Activated CD4-positive, alpha-beta memory T cell treated with anti-CD3 and anti-CD28 coated beads for 36 hours (primary cell): ENCODE data around the gene PTGFRN. TPM values are rescaled to one million over a fixed set of nuclear protein-coding genes. Genes with fewer than 3 reads are reported as not detected.
"Not testable (repeated sequence)": the region's sequence is repeated elsewhere in the genome, so short reads cannot be mapped to it uniquely, and the experiment has no call there.

Source experiments
- CTCF ChIA-PET: fragments of 350-600 bp; sonication (Branson Sonifier 250); formaldehyde crosslinking; loops from one replicate; lab custom pipeline; 2021; ENCODE audit warnings: antibody characterized with exemption, inconsistent platforms; lab: Charles Lee
- POLR2A ChIA-PET: fragments of 350-600 bp; sonication (Branson Sonifier 250); formaldehyde crosslinking; loops from one replicate; lab custom pipeline; 2021; ENCODE audit warnings: antibody characterized with exemption; lab: Charles Lee
- DNase-seq: peaks from one replicate; pipeline ENCODE4 v3.0.0-alpha.2; 2020
- H3K27ac Mint-ChIP-seq: one replicate; pipeline ENCODE4 v1.8.0; 2021; ENCODE audit warnings: mixed read lengths
- H3K27me3 Mint-ChIP-seq: one replicate; pipeline ENCODE4 v1.8.0; 2021; ENCODE audit warnings: mixed read lengths
- H3K36me3 Mint-ChIP-seq: one replicate; pipeline ENCODE4 v1.8.0; 2021; ENCODE audit warnings: mixed read lengths
- H3K4me1 Mint-ChIP-seq: one replicate; pipeline ENCODE4 v1.8.0; 2021; ENCODE audit warnings: low read depth, mixed read lengths
- H3K4me3 Mint-ChIP-seq: one replicate; pipeline ENCODE4 v1.8.0; 2021; ENCODE audit warnings: mild to moderate bottlenecking, mixed read lengths
- H3K9me3 Mint-ChIP-seq: one replicate; pipeline ENCODE4 v1.8.0; 2021; ENCODE audit warnings: mixed read lengths
- intact Hi-C: fragments of 100-400 bp; cut with micrococcal nuclease; formaldehyde crosslinking; loops from one replicate; pipeline ENCODE4 v1.15.1; 2023
- total RNA-seq, 2 experiments: library from RNA; stranded (reverse); gene quantifications; one replicate each; pipeline ENCODE4 v1.2.3, GENCODE V29; 2021

Gene PTGFRN
- total RNA-seq, 2 experiments from 2014 or later = 13.5 to 14.2 TPM

DNA sequence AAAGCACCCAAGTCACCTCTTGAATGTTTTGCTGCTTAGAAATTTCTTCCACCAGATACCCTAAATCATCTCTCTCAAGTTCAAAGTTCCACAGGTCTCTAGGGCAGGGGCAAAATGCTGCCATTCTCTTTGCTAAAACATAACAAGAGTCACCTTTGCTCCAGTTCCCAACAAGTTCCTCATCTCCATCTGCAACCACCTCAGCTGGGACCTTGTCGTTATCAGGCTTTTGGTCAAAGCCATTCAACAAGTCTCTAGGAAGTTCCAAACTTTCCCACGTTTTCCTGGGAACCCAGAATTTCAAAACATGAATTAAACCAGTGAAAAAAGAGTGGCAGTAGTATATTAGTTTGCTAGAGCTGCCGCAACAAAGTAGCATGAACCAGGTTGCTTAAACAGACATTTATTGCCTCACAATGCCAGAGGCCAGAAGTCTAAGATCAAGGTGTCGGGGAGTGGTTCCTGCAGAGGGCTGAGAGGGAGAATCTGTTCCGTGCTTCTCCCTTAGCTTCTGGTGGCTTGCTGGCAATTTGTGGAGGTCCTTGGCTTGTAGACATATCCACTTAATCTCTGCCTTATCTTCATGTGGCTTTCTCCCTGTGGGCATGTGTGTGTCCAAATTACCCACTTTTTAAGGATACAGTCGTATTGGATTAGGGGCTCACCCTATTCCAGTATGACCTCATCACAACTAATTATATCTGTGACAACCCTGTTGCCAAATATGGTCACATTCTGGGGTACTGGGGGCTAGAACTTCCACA lies 30.2 kb downstream of the PTGFRN start:
- DNase-seq, H3K27me3 Mint-ChIP-seq, CTCF ChIA-PET, H3K27ac Mint-ChIP-seq, H3K36me3 Mint-ChIP-seq, POLR2A ChIA-PET, intact Hi-C loops, H3K4me3 Mint-ChIP-seq, H3K9me3 Mint-ChIP-seq: not testable (repeated sequence)
- H3K4me1 Mint-ChIP-seq = peaks cover 22% of the 10 kb centered on the region

DNA sequence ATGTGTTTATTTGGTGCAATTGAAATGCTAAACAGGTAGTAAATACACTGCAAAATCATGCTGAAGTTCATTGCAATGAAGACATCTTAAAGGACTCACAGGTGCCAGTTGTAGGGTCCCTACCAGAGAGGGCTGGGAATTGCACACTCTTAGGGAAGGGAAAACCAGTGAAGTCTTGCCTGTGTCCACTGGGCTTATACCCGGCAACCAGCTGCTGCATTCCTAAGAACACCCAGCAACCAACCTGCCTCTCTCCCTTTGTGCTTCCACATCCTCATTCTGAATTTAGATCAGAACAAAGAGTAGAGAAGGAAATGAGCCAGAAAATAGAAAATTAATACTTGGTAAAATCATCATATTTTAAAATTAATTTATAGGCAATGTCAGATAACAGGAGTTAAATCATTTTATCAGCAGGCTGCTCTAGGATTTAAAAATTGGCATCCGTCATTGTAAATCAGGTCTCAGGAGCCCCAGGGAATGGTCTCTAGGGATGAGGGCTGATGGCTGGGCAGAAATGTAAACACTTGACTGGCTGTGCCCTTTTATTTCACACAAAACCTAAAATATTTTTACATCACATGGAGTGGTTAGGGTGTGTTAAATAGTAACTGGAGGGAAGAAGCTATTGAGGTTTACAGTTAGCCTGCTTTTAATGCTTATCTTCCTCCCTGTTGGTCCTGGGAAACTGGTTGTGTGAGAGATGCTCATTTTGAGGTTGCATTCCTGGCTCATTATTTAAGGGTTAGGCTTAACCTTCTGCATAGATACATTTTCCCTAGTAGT lies 31.3 kb downstream of the PTGFRN start:
- intact Hi-C loops = no loop called here
- POLR2A ChIA-PET = no interaction called here

DNA sequence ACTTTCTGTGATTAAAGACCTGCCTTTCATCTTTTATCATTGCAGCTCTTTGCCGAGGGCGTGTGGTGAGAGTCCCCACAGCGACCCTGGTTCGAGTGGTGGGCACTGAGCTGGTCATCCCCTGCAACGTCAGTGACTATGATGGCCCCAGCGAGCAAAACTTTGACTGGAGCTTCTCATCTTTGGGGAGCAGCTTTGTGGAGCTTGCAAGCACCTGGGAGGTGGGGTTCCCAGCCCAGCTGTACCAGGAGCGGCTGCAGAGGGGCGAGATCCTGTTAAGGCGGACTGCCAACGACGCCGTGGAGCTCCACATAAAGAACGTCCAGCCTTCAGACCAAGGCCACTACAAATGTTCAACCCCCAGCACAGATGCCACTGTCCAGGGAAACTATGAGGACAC lies 32.0 kb downstream of the PTGFRN start:
- ChIA-PET CTCF (interaction anchor here (0.6 to 0.9 kb wide), 2 partner anchors 8 to 10 kb away, joined by 3 read pairs; no protein-coding TSS in a partner anchor), POLR2A (no interaction called here)
- Mint-ChIP-seq H3K36me3 (peaks cover 3% of the 10 kb centered on the region), H3K4me3 (no peak overlapping the region), H3K27ac (no peak overlapping the region), H3K27me3 (no peaks in the 10 kb centered on the region), H3K4me1 (peaks cover 22% of the 10 kb centered on the region), H3K9me3 (no peaks in the 10 kb centered on the region)
- no peak for DNase-seq
- intact Hi-C loops = no loop called here

More for the DNA sequence above, 31.3 kb downstream of the PTGFRN start:
- Mint-ChIP-seq H3K4me3 (no peak overlapping the region), H3K36me3 (peaks cover 3% of the 10 kb centered on the region), H3K27me3 (no peaks in the 10 kb centered on the region), H3K9me3 (no peaks in the 10 kb centered on the region), H3K4me1 (peaks cover 22% of the 10 kb centered on the region), H3K27ac (no peak overlapping the region)
- CTCF ChIA-PET = interaction anchor here (0.6 kb wide), 1 partner anchor 9 kb away, joined by 3 read pairs; no protein-coding TSS in a partner anchor
- DNase-seq = no peak

DNA sequence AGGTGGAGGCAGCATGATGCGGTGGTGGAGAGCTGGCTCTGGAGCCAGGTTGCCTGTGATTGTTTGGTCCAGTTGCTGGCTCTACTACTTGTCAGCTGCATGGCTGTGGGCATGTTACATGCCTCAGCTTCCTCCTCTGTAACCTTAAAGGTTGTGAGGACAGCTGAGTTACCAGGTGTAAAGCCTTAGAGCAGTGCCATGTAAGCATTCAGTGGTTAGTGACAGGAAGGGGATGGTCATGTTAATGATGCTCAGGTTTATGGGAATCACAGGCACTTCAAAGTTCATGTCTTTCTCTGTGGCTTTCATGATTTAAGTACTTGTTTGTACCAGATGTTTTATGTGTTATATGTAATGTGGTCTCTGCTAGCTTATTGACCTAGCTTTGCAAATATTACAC lies 32.6 kb downstream of the PTGFRN start:
- peaks cover 3% of the 10 kb centered on the region for H3K36me3 Mint-ChIP-seq
- ChIA-PET CTCF (interaction anchor here (0.9 to 1.5 kb wide), 2 partner anchors 7 to 11 kb away, joined by 3 to 6 read pairs; no protein-coding TSS in a partner anchor), POLR2A (no interaction called here)
- intact Hi-C loops = no loop called here
- H3K4me3 Mint-ChIP-seq = peak overlapping the region; percentile 3
- no peaks in the 10 kb centered on the region for H3K9me3 Mint-ChIP-seq
- H3K4me1 Mint-ChIP-seq = peaks cover 22% of the 10 kb centered on the region
- H3K27me3 Mint-ChIP-seq = no peaks in the 10 kb centered on the region
- H3K27ac Mint-ChIP-seq = no peak overlapping the region
- DNase-seq = peak; percentile 12

DNA sequence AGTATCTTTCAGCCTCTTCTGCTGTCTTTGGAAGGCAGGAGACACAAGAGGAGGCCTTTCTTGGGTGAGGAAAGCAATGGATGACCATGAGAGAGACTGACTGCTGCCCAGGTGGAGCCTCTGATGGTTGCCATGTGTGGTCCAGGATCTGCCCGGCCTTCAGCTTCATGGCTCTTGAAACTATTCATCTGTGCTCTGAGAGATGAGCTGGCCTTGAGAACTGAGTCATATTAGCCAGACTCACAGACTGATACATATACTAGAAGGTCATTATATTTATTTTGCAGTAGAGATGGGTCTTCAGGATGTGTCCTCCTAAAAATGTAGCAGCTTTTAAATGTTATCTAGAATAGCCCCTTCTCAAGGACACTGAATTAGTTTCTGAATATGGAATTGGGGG lies 33.7 kb downstream of the PTGFRN start:
- H3K4me3 Mint-ChIP-seq = no peak overlapping the region
- H3K27ac Mint-ChIP-seq = no peak overlapping the region
- no peaks in the 10 kb centered on the region for H3K9me3 Mint-ChIP-seq
- intact Hi-C loops = no loop called here
- H3K4me1 Mint-ChIP-seq = peaks cover 22% of the 10 kb centered on the region
- peak; percentile 25 for DNase-seq
- CTCF ChIA-PET = interaction anchor here (1.5 kb wide), 1 partner anchor 8 kb away, joined by 6 read pairs; no protein-coding TSS in a partner anchor
- peaks cover 3% of the 10 kb centered on the region for H3K36me3 Mint-ChIP-seq
- H3K27me3 Mint-ChIP-seq = no peaks in the 10 kb centered on the region
- POLR2A ChIA-PET = no interaction called here

DNA sequence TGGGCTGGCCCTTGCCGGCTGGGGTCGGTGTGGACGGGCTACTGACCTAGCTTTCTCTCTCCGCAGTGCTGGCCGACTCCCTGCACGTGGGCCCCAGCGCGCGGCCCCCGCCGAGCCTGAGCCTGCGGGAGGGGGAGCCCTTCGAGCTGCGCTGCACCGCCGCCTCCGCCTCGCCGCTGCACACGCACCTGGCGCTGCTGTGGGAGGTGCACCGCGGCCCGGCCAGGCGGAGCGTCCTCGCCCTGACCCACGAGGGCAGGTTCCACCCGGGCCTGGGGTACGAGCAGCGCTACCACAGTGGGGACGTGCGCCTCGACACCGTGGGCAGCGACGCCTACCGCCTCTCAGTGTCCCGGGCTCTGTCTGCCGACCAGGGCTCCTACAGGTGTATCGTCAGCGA lies 34.9 kb downstream of the PTGFRN start:
- H3K4me1 Mint-ChIP-seq = peaks cover 22% of the 10 kb centered on the region
- CTCF ChIA-PET = interaction anchor here (1.1 kb wide), 1 partner anchor 10 kb away, joined by 6 read pairs; no protein-coding TSS in a partner anchor

DNA sequence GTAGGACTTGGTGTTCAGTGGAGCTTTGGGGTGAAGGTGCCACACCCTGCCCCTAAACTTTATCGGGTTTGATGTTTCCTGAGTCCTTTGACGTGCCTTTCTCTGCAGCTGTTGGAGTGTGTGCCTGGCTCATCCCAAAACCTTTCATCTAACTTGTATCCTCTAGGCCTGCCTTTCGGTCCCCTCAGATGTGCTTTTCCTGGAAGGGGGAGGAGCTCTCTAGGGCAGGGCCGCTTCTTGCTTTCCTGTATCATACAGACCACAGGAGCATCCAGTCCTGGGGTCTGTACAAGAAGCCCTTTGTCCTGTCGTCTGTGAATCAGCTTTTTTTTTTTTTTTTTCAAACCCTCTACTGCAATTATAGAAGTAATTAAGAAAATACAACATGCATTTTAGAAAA lies 35.7 kb downstream of the PTGFRN start:
- intact Hi-C loops = no loop called here
- no peak overlapping the region for H3K4me3 Mint-ChIP-seq
- POLR2A ChIA-PET = interaction anchor here (0.6 kb wide), 1 partner anchor 42 kb away, joined by 3 read pairs; no protein-coding TSS in a partner anchor
- CTCF ChIA-PET = interaction anchor here (1.1 kb wide), 1 partner anchor 11 kb away, joined by 6 read pairs; no protein-coding TSS in a partner anchor
- H3K36me3 Mint-ChIP-seq = peaks cover 3% of the 10 kb centered on the region
- DNase-seq = no peak
- H3K27ac Mint-ChIP-seq = no peak overlapping the region
- peaks cover 22% of the 10 kb centered on the region for H3K4me1 Mint-ChIP-seq
- no peaks in the 10 kb centered on the region for H3K9me3 Mint-ChIP-seq
- no peaks in the 10 kb centered on the region for H3K27me3 Mint-ChIP-seq

More for the DNA sequence above, 34.9 kb downstream of the PTGFRN start:
- H3K36me3 Mint-ChIP-seq = peaks cover 3% of the 10 kb centered on the region
- intact Hi-C loops = no loop called here
- no peak overlapping the region for H3K4me3 Mint-ChIP-seq
- H3K27me3 Mint-ChIP-seq = no peaks in the 10 kb centered on the region
- POLR2A ChIA-PET = no interaction called here
- no peaks in the 10 kb centered on the region for H3K9me3 Mint-ChIP-seq
- DNase-seq = no peak
- H3K27ac Mint-ChIP-seq = no peak overlapping the region

- ChIA-PET POLR2A (no interaction called here), CTCF (interaction anchor here (1.1 kb wide), 1 partner anchor 11 kb away, joined by 6 read pairs; no protein-coding TSS in a partner anchor)
- Mint-ChIP-seq H3K9me3 (no peaks in the 10 kb centered on the region), H3K36me3 (peaks cover 3% of the 10 kb centered on the region), H3K27me3 (no peaks in the 10 kb centered on the region), H3K4me1 (peaks cover 22% of the 10 kb centered on the region), H3K27ac (no peak overlapping the region), H3K4me3 (no peak overlapping the region)
- intact Hi-C loops = no loop called here
- DNase-seq = no peak
Observed at GRCh38 chr1:116945996-116946395, 36.3 kb downstream of the PTGFRN start.

DNA sequence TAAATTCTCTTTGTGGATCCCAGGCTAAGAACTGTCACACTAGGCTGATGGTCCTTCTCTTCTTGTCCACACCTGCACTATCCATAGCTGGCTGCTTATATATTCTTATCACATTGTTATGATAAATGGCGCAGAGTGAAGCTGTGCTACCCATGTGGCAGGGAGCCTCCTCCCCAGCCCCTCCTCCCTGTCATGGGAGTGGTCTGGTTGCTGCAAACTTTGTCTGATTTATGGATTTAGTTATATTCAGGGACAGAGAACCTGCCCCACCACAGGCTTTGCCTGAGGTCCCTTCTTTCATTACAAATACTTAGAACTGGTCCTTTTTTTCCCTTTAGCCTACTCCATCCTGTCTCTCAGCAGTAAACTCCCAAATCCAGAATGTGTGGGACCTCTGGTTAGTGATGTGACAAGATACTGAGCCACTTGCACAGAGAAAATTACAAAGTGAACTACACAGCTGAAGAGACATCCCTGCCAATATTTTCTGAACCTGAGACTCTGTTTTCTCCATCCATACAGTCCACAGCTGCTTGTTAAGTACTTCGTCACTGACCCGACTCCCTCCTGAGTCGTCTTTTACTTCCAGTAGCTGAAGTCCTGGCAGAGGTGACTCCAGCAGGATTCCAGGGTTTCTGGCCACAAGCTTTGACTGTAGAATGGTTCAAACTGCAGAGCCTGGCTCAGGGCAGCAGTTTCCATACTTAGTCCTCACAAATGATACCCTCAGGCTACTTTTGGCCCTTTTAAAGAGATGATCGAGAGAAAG lies 37.6 kb downstream of the PTGFRN start:
- intact Hi-C loops = no loop called here
- ChIA-PET CTCF (no interaction called here), POLR2A (no interaction called here)
- H3K4me3 Mint-ChIP-seq = no peak overlapping the region
- H3K27ac Mint-ChIP-seq = no peak overlapping the region
- no peaks in the 10 kb centered on the region for H3K9me3 Mint-ChIP-seq
- H3K4me1 Mint-ChIP-seq = peaks cover 20% of the 10 kb centered on the region
- H3K27me3 Mint-ChIP-seq = no peaks in the 10 kb centered on the region
- DNase-seq = no peak
- H3K36me3 Mint-ChIP-seq = peaks cover 3% of the 10 kb centered on the region

GRCh38 chr1:116948046-116948445 lies 38.3 kb downstream of the PTGFRN start:
- peaks cover 12% of the 10 kb centered on the region for H3K4me1 Mint-ChIP-seq
- peaks cover 3% of the 10 kb centered on the region for H3K36me3 Mint-ChIP-seq
- intact Hi-C loops = no loop called here
- ChIA-PET CTCF (no interaction called here), POLR2A (no interaction called here)
- DNase-seq = no peak
- H3K4me3 Mint-ChIP-seq = no peak overlapping the region
- H3K27ac Mint-ChIP-seq = no peak overlapping the region
- no peaks in the 10 kb centered on the region for H3K9me3 Mint-ChIP-seq
- no peaks in the 10 kb centered on the region for H3K27me3 Mint-ChIP-seq

DNA sequence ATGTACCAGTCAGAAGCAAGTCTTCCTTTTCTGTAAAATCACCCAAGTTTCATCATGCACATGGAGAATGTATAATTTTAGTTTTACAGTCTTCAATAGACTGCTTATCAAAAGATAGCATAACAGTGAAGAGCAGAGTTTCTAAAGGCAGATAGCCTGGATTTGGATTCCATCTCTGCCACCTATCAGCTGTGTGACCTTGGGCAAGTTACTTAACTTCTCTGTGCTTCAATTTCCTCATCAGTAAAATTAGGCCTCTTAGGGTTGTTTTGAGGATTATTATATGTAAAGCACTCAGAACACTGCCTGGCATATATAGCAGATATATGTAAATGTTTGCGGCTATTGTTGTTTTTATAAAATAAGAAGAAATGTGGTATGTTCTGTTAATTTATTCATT lies 38.9 kb downstream of the PTGFRN start:
- ChIA-PET POLR2A (no interaction called here), CTCF (no interaction called here)
- DNase-seq = no peak
- Mint-ChIP-seq H3K27me3 (no peaks in the 10 kb centered on the region), H3K36me3 (peaks cover 3% of the 10 kb centered on the region), H3K4me1 (peaks cover 6% of the 10 kb centered on the region), H3K4me3 (no peak overlapping the region), H3K9me3 (no peaks in the 10 kb centered on the region), H3K27ac (no peak overlapping the region)
- intact Hi-C loops = no loop called here
